ENCODE measurements around the gene ABCA9.
"Not testable (repeated sequence)": the region's sequence is repeated elsewhere in the genome, so short reads cannot be mapped to it uniquely, and the experiment has no call there.

Gene ABCA9

GRCh38 chr17:68954146-68954896, 106.4 kb downstream of the ABCA9 start:
- peak overlapping the region; percentile 49 for H2AFZ ChIP-seq (ENCODE audit: low read length, unreplicated experiment)
- 0 out of 2 replicates have a peak, but pooled peaks cover 3% of the 10 kb centered on the region for H3K36me3 ChIP-seq (ENCODE audit: insufficient read depth, low read length)
- H3K27me3 ChIP-seq (ENCODE audit: insufficient read depth, low read length) = no peaks in the 10 kb centered on the region
- peak overlapping the region; percentile 64 for H3K27ac ChIP-seq (ENCODE audit: low read depth, low read length)
- no peaks in the 10 kb centered on the region for H3K4me1 ChIP-seq (ENCODE audit: control insufficient read depth, insufficient read depth, low read length, unreplicated experiment)
- H3K79me2 ChIP-seq (ENCODE audit: control insufficient read depth, insufficient read depth, low read length, unreplicated experiment) = no peaks in the 10 kb centered on the region
- peak overlapping the region; percentile 80 for H3K4me3 ChIP-seq (ENCODE audit: low read depth, low read length)

GRCh38 chr17:68953340-68953997, 107.3 kb downstream of the ABCA9 start:
- peak overlapping the region; percentile 35; the same call in 1 of the 2 replicates for H3K4me3 ChIP-seq (ENCODE audit: low read depth, low read length)
- no peak overlapping the region for H2AFZ ChIP-seq (ENCODE audit: low read length, unreplicated experiment)

DNA sequence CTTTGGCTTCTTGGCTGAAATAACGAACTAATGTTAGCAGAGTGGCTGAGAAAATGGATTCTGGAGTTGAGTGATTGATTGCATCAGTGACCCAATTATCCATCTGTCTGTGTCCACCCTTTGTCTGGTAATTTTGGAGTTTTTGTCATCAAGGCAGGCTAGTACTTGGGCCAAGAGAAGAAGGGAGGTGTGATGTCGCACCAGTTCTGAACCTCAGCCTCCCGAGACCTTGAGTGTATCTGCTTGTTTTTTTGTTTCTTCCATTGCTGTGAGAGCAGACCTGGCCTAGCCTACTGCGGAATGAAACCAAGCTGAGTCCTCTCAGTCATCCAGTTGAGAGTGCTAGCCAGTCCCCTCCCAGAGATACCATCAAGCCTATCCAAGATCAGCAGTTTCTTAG, 110.0 kb downstream of the ABCA9 start:
- Histone ChIP-seq H3K79me2 (ENCODE audit: control insufficient read depth, insufficient read depth, low read length, unreplicated experiment) (no peaks in the 10 kb centered on the region), H3K4me3 (ENCODE audit: low read depth, low read length) (no peak overlapping the region), H2AFZ (ENCODE audit: low read length, unreplicated experiment) (no peak overlapping the region), H3K27me3 (ENCODE audit: insufficient read depth, low read length) (no peaks in the 10 kb centered on the region), H3K4me1 (ENCODE audit: control insufficient read depth, insufficient read depth, low read length, unreplicated experiment) (no peaks in the 10 kb centered on the region), H3K36me3 (ENCODE audit: insufficient read depth, low read length) (0 out of 2 replicates have a peak, but pooled peaks cover 3% of the 10 kb centered on the region), H3K27ac (ENCODE audit: low read depth, low read length) (no peak overlapping the region)

More at GRCh38 chr17:68953340-68953997, 107.3 kb downstream of the ABCA9 start:
- Histone ChIP-seq H3K27me3 (ENCODE audit: insufficient read depth, low read length) (no peaks in the 10 kb centered on the region), H3K36me3 (ENCODE audit: insufficient read depth, low read length) (0 out of 2 replicates have a peak, but pooled peaks cover 3% of the 10 kb centered on the region), H3K4me1 (ENCODE audit: control insufficient read depth, insufficient read depth, low read length, unreplicated experiment) (no peaks in the 10 kb centered on the region), H3K27ac (ENCODE audit: low read depth, low read length) (no peak overlapping the region), H3K79me2 (ENCODE audit: control insufficient read depth, insufficient read depth, low read length, unreplicated experiment) (no peaks in the 10 kb centered on the region)

DNA sequence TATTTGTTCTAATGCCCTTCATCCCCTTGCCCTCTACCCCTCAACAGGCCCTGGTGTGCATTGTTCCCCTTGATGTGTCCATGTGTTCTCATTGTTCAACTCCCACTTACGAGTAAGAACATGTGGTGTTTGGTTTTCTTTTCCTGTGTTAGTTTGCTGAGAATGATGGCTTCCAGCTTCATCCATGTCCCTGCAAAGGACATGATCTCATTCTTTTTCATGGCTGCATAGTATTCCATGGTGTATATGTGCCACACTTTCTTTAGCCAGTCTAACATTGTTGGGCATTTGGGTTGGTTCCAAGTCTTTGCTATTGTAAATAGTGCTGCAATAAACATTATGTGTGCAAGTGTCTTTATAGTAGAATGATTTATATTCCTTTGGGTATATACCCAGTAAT, 112.9 kb downstream of the ABCA9 start:
- not testable (repeated sequence) for H2AFZ ChIP-seq (ENCODE audit: low read length, unreplicated experiment); H3K4me3 ChIP-seq (ENCODE audit: low read depth, low read length); H3K79me2 ChIP-seq (ENCODE audit: control insufficient read depth, insufficient read depth, low read length, unreplicated experiment); H3K27ac ChIP-seq (ENCODE audit: low read depth, low read length); H3K4me1 ChIP-seq (ENCODE audit: control insufficient read depth, insufficient read depth, low read length, unreplicated experiment); H3K27me3 ChIP-seq (ENCODE audit: insufficient read depth, low read length); H3K36me3 ChIP-seq (ENCODE audit: insufficient read depth, low read length)

DNA sequence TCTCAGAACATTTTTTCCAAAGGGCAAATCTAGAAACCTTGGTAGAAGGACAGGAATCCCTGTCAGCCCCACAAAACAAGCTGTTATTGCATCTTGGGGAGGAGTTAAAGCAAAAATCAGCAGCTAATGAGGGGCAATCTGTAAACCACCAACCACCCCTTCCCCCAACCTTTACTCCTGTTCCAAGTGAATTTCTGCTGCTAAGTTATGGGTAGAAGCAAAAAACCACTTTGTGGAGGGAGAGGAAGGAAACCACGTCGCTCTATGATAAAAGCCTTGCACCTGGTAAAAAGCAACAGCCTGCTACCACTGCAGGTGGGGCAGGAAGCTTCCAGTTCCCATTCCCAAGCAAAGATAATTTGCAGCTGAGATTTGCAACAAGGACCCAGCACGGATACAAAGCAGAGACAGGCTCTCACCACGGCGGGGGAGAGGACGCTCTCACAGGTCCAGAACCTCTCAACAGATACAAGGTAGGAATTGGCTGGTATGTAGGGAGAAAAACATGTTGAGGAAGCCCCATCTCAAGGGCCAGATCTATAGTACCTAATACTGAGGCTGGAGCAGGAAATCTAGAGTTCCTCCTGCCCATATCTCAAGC, 116.2 kb downstream of the ABCA9 start:
- Histone ChIP-seq H3K36me3 (ENCODE audit: insufficient read depth, low read length) (no peaks in the 10 kb centered on the region), H3K4me1 (ENCODE audit: control insufficient read depth, insufficient read depth, low read length, unreplicated experiment) (no peaks in the 10 kb centered on the region), H3K79me2 (ENCODE audit: control insufficient read depth, insufficient read depth, low read length, unreplicated experiment) (no peaks in the 10 kb centered on the region), H3K4me3 (ENCODE audit: low read depth, low read length) (no peak overlapping the region), H3K27ac (ENCODE audit: low read depth, low read length) (no peak overlapping the region), H3K27me3 (ENCODE audit: insufficient read depth, low read length) (no peaks in the 10 kb centered on the region), H2AFZ (ENCODE audit: low read length, unreplicated experiment) (no peak overlapping the region)

DNA sequence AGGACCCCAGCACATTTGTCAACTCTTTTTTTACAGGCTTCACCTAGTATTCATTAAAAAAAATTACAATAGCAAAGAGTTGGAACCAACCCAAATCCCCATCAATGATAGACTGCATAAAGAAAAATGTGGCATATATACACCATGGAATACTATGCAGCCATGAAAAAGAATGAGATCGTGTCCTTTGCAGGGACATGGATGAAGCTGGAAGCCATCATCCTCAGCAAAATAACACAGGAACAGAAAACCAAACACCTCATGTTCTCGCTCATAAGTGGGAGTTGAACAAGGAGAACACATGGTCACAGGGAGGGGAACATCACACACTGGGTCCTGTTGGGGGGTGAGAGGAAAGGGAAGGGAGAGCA, 116.9 kb downstream of the ABCA9 start:
- H3K36me3 ChIP-seq (ENCODE audit: insufficient read depth, low read length); H3K4me3 ChIP-seq (ENCODE audit: low read depth, low read length); H3K79me2 ChIP-seq (ENCODE audit: control insufficient read depth, insufficient read depth, low read length, unreplicated experiment); H2AFZ ChIP-seq (ENCODE audit: low read length, unreplicated experiment); H3K4me1 ChIP-seq (ENCODE audit: control insufficient read depth, insufficient read depth, low read length, unreplicated experiment); H3K27ac ChIP-seq (ENCODE audit: low read depth, low read length); H3K27me3 ChIP-seq (ENCODE audit: insufficient read depth, low read length): not testable (repeated sequence)

DNA sequence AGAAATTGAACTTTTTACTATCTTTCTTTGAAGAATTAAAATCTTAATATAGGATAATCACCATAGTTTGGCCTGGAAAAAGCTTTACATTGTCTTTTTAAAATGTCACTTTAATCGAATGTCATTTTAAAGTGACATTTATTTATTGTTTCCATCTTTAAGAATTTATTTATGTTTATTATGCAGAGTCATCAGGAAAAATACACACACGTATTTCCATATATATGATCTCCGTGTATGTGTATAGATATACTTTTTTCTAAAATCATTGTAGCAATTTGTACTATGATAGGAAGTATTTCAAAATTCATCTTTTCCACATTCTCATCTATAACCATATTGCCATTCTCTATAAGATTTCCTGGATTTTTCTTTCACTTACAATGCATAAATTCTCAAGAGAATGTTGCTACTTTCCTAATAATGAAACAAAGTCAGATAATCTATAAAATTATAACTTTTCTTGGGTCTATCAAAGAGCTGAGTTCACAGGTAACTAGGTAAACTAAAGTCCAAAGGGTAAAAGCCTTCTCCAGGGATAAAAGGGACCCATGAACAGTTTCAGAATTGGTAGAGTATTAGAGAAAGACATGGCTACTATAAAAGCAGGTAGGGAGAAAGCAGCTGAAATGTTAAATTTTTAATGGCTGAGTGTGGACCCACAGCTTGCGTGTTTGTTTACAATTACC, 117.5 kb downstream of the ABCA9 start:
- no peaks in the 10 kb centered on the region for H3K4me1 ChIP-seq (ENCODE audit: control insufficient read depth, insufficient read depth, low read length, unreplicated experiment)
- H3K27me3 ChIP-seq (ENCODE audit: insufficient read depth, low read length) = no peaks in the 10 kb centered on the region
- no peak overlapping the region for H3K4me3 ChIP-seq (ENCODE audit: low read depth, low read length)
- H3K36me3 ChIP-seq (ENCODE audit: insufficient read depth, low read length) = no peaks in the 10 kb centered on the region
- no peak overlapping the region for H2AFZ ChIP-seq (ENCODE audit: low read length, unreplicated experiment)
- H3K79me2 ChIP-seq (ENCODE audit: control insufficient read depth, insufficient read depth, low read length, unreplicated experiment) = no peaks in the 10 kb centered on the region
- no peak overlapping the region for H3K27ac ChIP-seq (ENCODE audit: low read depth, low read length)

- H3K79me2 ChIP-seq (ENCODE audit: control insufficient read depth, insufficient read depth, low read length, unreplicated experiment) = no peaks in the 10 kb centered on the region
- no peak overlapping the region for H2AFZ ChIP-seq (ENCODE audit: low read length, unreplicated experiment)
- H3K4me1 ChIP-seq (ENCODE audit: control insufficient read depth, insufficient read depth, low read length, unreplicated experiment) = no peaks in the 10 kb centered on the region
- H3K27ac ChIP-seq (ENCODE audit: low read depth, low read length) = no peak overlapping the region
- H3K27me3 ChIP-seq (ENCODE audit: insufficient read depth, low read length) = no peaks in the 10 kb centered on the region
- no peak overlapping the region for H3K4me3 ChIP-seq (ENCODE audit: low read depth, low read length)
- no peaks in the 10 kb centered on the region for H3K36me3 ChIP-seq (ENCODE audit: insufficient read depth, low read length)
Measured at GRCh38 chr17:68942389-68942788, 118.3 kb downstream of the ABCA9 start.

DNA sequence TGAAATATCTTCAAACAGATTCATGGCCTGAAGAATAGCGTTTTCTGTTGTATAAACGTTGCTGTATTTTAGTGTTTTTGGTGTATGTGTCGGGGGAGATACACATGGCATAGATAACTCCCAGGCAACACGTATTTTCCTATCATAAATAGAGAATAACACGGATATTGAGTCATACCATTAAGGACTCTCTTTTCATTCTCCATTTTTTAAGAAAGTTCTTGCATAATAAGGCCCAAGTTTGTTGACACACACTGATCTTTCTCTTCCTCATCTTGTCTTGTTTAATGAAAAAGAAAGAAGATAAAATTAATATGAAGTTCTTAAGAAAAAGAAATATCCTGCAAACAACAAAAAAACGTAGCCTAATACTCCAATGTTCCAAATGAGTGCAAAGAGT, 119.0 kb downstream of the ABCA9 start:
- no peak overlapping the region for H3K27ac ChIP-seq (ENCODE audit: low read depth, low read length)
- 0 out of 2 replicates have a peak, but pooled peaks cover 2% of the 10 kb centered on the region for H3K36me3 ChIP-seq (ENCODE audit: insufficient read depth, low read length)
- no peak overlapping the region for H2AFZ ChIP-seq (ENCODE audit: low read length, unreplicated experiment)
- H3K4me1 ChIP-seq (ENCODE audit: control insufficient read depth, insufficient read depth, low read length, unreplicated experiment) = no peaks in the 10 kb centered on the region
- no peaks in the 10 kb centered on the region for H3K27me3 ChIP-seq (ENCODE audit: insufficient read depth, low read length)
- no peak overlapping the region for H3K4me3 ChIP-seq (ENCODE audit: low read depth, low read length)
- no peaks in the 10 kb centered on the region for H3K79me2 ChIP-seq (ENCODE audit: control insufficient read depth, insufficient read depth, low read length, unreplicated experiment)

DNA sequence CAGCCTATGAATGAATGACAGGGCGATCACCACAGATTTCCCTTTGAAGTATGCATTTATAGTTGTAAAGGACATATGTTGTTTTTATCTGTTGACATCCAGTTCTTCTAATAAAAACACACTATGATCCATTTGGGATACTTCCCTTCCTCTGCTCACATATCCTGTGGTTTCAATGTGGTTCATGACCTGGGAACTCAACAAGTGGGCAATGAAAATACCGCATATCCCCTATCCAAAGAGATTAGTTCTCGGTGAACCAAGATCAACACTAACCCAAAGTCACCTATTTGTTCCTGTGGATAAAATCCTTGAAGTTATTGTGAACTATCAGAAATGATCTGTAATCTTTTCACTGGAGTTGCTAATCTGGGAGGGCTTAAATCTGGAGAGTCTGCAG, 121.5 kb downstream of the ABCA9 start:
- Histone ChIP-seq H3K4me3 (ENCODE audit: low read depth, low read length) (no peak overlapping the region), H2AFZ (ENCODE audit: low read length, unreplicated experiment) (no peak overlapping the region), H3K27ac (ENCODE audit: low read depth, low read length) (no peak overlapping the region), H3K4me1 (ENCODE audit: control insufficient read depth, insufficient read depth, low read length, unreplicated experiment) (no peaks in the 10 kb centered on the region), H3K79me2 (ENCODE audit: control insufficient read depth, insufficient read depth, low read length, unreplicated experiment) (no peaks in the 10 kb centered on the region), H3K27me3 (ENCODE audit: insufficient read depth, low read length) (no peaks in the 10 kb centered on the region), H3K36me3 (ENCODE audit: insufficient read depth, low read length) (0 out of 2 replicates have a peak, but pooled peaks cover 3% of the 10 kb centered on the region)

All from ACC112 (cell line).